Neural cell (in vitro differentiated cells): Measurements from ENCODE around the gene MSMP. TPM values are rescaled to one million over a fixed set of nuclear protein-coding genes. Genes with fewer than 3 reads are reported as not detected.
A peak's percentile ranks its signal among the peaks of the same experiment; 100 is the strongest.

Experiments used
- H2AFZ ChIP-seq: fragments of 200-600, 300-800 bp; sonication (generic), shearing (Covaris generic); 2 replicates; pipeline ENCODE4 v1.6.0; 2014; ENCODE audit warnings: low read depth, mild to moderate bottlenecking, antibody characterized with exemption, low read length, moderate library complexity
- H3F3A ChIP-seq: fragments of 200-600 bp; shearing (Covaris generic); 2 replicates; pipeline ENCODE4 v1.6.1; 2016; ENCODE audit warnings: mild to moderate bottlenecking, moderate library complexity, mixed read lengths, antibody characterized with exemption, low read length; ENCODE audit not compliant: insufficient read depth, poor library complexity, severe bottlenecking
- H3K27ac ChIP-seq: fragments of 200-600, 300-800 bp; sonication (generic), shearing (Covaris generic); 2 replicates; pipeline ENCODE4 v1.5.1; 2014; ENCODE audit warnings: mild to moderate bottlenecking, low read length, moderate library complexity
- H3K27me3 ChIP-seq: fragments of 300-800, 200-600 bp; sonication (generic), shearing (Covaris generic); 2 replicates; pipeline ENCODE4 v1.6.0; 2014; ENCODE audit warnings: mild to moderate bottlenecking, low read depth, low read length, moderate library complexity; ENCODE audit not compliant: insufficient read depth
- H3K36me3 ChIP-seq: fragments of 300-800, 200-600 bp; sonication (generic), shearing (Covaris generic); 2 replicates; pipeline ENCODE4 v1.5.1; 2014; ENCODE audit warnings: mild to moderate bottlenecking, antibody characterized with exemption, low read length, moderate library complexity; ENCODE audit not compliant: insufficient read depth
- H3K4me2 ChIP-seq: fragments of 300-800, 200-600 bp; sonication (generic), shearing (Covaris generic); 2 replicates; pipeline ENCODE4 v1.6.0; 2014; ENCODE audit warnings: mild to moderate bottlenecking, low read length
- H3K4me3 ChIP-seq: fragments of 300-800, 200-600 bp; sonication (generic), shearing (Covaris generic); 2 replicates; pipeline ENCODE4 v1.5.1; 2014; ENCODE audit warnings: mild to moderate bottlenecking, low read length, moderate library complexity
- H3K79me2 ChIP-seq: fragments of 200-600 bp; shearing (Covaris generic); replicated peaks from 2 replicates; pipeline ENCODE4 v1.6.0; 2014; ENCODE audit warnings: mild to moderate bottlenecking, low read length, moderate library complexity; ENCODE audit not compliant: insufficient read depth
- H3K9ac ChIP-seq: fragments of 300-800, 200-600 bp; sonication (generic), shearing (Covaris generic); 2 replicates; pipeline ENCODE4 v1.6.1; 2016; ENCODE audit warnings: mild to moderate bottlenecking, low read length, mixed read lengths
- H3K9me2 ChIP-seq: fragments of 200-600 bp; shearing (Covaris generic); 2 replicates; pipeline ENCODE4 v1.6.1; 2016; ENCODE audit warnings: mild to moderate bottlenecking, low read length, mixed read lengths; ENCODE audit not compliant: insufficient read depth
- H3K9me3 ChIP-seq: fragments of 200-600, 300-800 bp; sonication (generic), shearing (Covaris generic); 2 replicates; pipeline ENCODE4 v1.6.1; 2016; ENCODE audit warnings: mild to moderate bottlenecking, mixed run types, low read length, moderate library complexity, mixed read lengths
- H4K20me1 ChIP-seq: fragments of 200-600 bp; shearing (Covaris generic); 2 replicates; pipeline ENCODE4 v1.6.1; 2016; ENCODE audit warnings: mild to moderate bottlenecking, mixed run types; ENCODE audit not compliant: insufficient read depth
- CTCF ChIP-seq: fragments of 450-650 bp; IDR thresholded peaks from 2 replicates; pipeline ENCODE4 v1.5.1; 2014; ENCODE audit warnings: antibody characterized with exemption, mild to moderate bottlenecking, moderate library complexity; ENCODE audit not compliant: poor library complexity, severe bottlenecking
- EP300 ChIP-seq: fragments of 450-650 bp; conservative IDR thresholded peaks from 2 replicates; pipeline ENCODE4 v1.6.1; 2014; ENCODE audit warnings: antibody characterized with exemption, mild to moderate bottlenecking, moderate library complexity; ENCODE audit not compliant: poor library complexity, severe bottlenecking
- RAD21 ChIP-seq: fragments of 450-650 bp; conservative IDR thresholded peaks from 2 replicates; pipeline ENCODE4 v1.6.1; 2014; ENCODE audit warnings: antibody characterized with exemption, mild to moderate bottlenecking, moderate library complexity
- SMC3 ChIP-seq: fragments of 450-650 bp; conservative IDR thresholded peaks from 2 replicates; pipeline ENCODE4 v1.6.1; 2014; ENCODE audit warnings: antibody characterized with exemption, mild to moderate bottlenecking, moderate library complexity; ENCODE audit not compliant: poor library complexity
- TAF1 ChIP-seq: IDR thresholded peaks from 2 replicates; pipeline ENCODE4 v1.6.1; 2012; ENCODE audit warnings: low read depth
- polyA plus RNA-seq: library from polyadenylated mRNA; depleted of rRNA; stranded (reverse); fragments of >200 nt; gene quantifications from 2 replicates; pipeline ENCODE4 v1.2.3, GENCODE V29; 2014

The MSMP gene
- polyA plus RNA-seq, 1 donor from 2014 or later, result not detected

GRCh38 chr9:35755071-35755470, 995 bp upstream of the MSMP start:
- Histone ChIP-seq H3K27ac (no peak overlapping the region), H3K79me2 (no peaks in the 10 kb centered on the region)

GRCh38 chr9:35753466-35753865, 610 bp downstream of the MSMP start:
- Histone ChIP-seq H3K27ac (no peak overlapping the region), H3K9me2 (no peaks in the 10 kb centered on the region), H2AFZ (no peak overlapping the region), H3K4me3 (no peak overlapping the region), H3K27me3 (no peaks in the 10 kb centered on the region), H3K9me3 (no peaks in the 10 kb centered on the region), H4K20me1 (no peaks in the 10 kb centered on the region), H3K36me3 (peaks cover 6% of the 10 kb centered on the region), H3K79me2 (peaks cover 5% of the 10 kb centered on the region), H3K9ac (no peak overlapping the region), H3F3A (no peaks in the 10 kb centered on the region), H3K4me2 (no peak overlapping the region)
- no peak for TF ChIP-seq RAD21

More at GRCh38 chr9:35755071-35755470, 995 bp upstream of the MSMP start:
- H3K9me3 ChIP-seq, result no peaks in the 10 kb centered on the region
- no peak overlapping the region for H3K4me3 ChIP-seq
- H3F3A ChIP-seq, result no peaks in the 10 kb centered on the region
- no peaks in the 10 kb centered on the region for H3K9me2 ChIP-seq
- no peak overlapping the region for H2AFZ ChIP-seq
- H4K20me1 ChIP-seq, result no peaks in the 10 kb centered on the region
- no peak overlapping the region for H3K9ac ChIP-seq
- peaks cover 6% of the 10 kb centered on the region for H3K36me3 ChIP-seq
- no peak overlapping the region for H3K4me2 ChIP-seq
- H3K27me3 ChIP-seq, result no peaks in the 10 kb centered on the region
- no peak for TF ChIP-seq CTCF
- TF ChIP-seq TAF1, result no peak
- no peak for TF ChIP-seq RAD21

GRCh38 chr9:35750256-35750531, 3.9 kb downstream of the MSMP start:
- peak overlapping the region; percentile 89 for H3K27ac ChIP-seq
- no peaks in the 10 kb centered on the region for H3K27me3 ChIP-seq
- H3K9me2 ChIP-seq, result no peaks in the 10 kb centered on the region
- peaks cover 38% of the 10 kb centered on the region for H3K79me2 ChIP-seq
- H3K4me3 ChIP-seq, result peak overlapping the region; percentile 93
- no peaks in the 10 kb centered on the region for H4K20me1 ChIP-seq
- H3F3A ChIP-seq, result no peaks in the 10 kb centered on the region
- peak overlapping the region; percentile 88 for H3K9ac ChIP-seq
- H3K9me3 ChIP-seq, result no peaks in the 10 kb centered on the region
- H3K36me3 ChIP-seq, result peaks cover 6% of the 10 kb centered on the region
- H3K4me2 ChIP-seq, result peak overlapping the region; percentile 90
- peak overlapping the region; percentile 75 for H2AFZ ChIP-seq
- TF ChIP-seq RAD21 (no peak), SMC3 (no peak), EP300 (peak; percentile 0), CTCF (no peak)
